ENCODE measurements around the gene NECTIN2.
"Not testable (repeated sequence)": the region's sequence is repeated elsewhere in the genome, so short reads cannot be mapped to it uniquely, and the experiment has no call there.

DNA sequence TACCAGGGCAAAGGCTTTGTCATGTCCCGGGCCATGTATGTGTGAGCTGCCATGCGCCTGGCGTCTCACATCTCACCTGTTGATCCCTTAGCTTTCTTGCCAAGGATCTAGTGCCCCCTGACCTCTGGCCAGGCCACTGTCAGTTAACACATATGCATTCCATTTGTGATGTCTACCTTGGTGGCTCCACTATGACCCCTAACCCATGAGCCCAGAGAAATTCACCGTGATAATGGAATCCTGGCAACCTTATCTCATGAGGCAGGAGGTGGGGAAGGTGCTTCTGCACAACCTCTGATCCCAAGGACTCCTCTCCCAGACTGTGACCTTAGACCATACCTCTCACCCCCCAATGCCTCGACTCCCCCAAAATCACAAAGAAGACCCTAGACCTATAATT is 42.2 kb downstream of the NECTIN2 start:
- TF ChIP-seq, protein P1, sequence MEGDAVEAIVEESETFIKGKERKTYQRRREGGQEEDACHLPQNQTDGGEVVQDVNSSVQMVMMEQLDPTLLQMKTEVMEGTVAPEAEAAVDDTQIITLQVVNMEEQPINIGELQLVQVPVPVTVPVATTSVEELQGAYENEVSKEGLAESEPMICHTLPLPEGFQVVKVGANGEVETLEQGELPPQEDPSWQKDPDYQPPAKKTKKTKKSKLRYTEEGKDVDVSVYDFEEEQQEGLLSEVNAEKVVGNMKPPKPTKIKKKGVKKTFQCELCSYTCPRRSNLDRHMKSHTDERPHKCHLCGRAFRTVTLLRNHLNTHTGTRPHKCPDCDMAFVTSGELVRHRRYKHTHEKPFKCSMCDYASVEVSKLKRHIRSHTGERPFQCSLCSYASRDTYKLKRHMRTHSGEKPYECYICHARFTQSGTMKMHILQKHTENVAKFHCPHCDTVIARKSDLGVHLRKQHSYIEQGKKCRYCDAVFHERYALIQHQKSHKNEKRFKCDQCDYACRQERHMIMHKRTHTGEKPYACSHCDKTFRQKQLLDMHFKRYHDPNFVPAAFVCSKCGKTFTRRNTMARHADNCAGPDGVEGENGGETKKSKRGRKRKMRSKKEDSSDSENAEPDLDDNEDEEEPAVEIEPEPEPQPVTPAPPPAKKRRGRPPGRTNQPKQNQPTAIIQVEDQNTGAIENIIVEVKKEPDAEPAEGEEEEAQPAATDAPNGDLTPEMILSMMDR (IDR thresholded peaks at IDR 0.05), result not testable (repeated sequence)
- TF ChIP-seq POLR2A (IDR thresholded peaks at IDR 0.05), result not testable (repeated sequence)
